Mesenchymal stem cell (in vitro differentiated cells and primary cell): ENCODE data around the gene FRMD8.

ENCODE experiments used
- DNase-seq: peaks from one replicate; pipeline ENCODE4 v3.0.0-alpha.2; 2013
- H2AFZ ChIP-seq: one replicate; pipeline ENCODE4 v1.6.1; 2013; ENCODE audit warnings: low read depth, mild to moderate bottlenecking, control low read depth, inconsistent platforms, low read length, moderate library complexity
- H2AK5ac ChIP-seq: 2 replicates; pipeline ENCODE4 v1.6.1; 2013; ENCODE audit warnings: low read length, moderate library complexity, mild to moderate bottlenecking, inconsistent platforms; ENCODE audit not compliant: severe bottlenecking
- H2BK120ac ChIP-seq: one replicate; pipeline ENCODE4 v1.6.1; 2013; ENCODE audit warnings: low read depth, mild to moderate bottlenecking, inconsistent platforms, low read length, moderate library complexity
- H2BK12ac ChIP-seq, 2 experiments: one replicate each; pipeline ENCODE4 v1.6.1; 2013; ENCODE audit warnings: inconsistent platforms in 2 of 2, low read length in 2 of 2, mild to moderate bottlenecking in 2 of 2, moderate library complexity in 2 of 2, control low read depth in 1 of 2
- H2BK15ac ChIP-seq: one replicate; pipeline ENCODE4 v1.6.1; 2013; ENCODE audit warnings: mild to moderate bottlenecking, low read depth, inconsistent platforms; ENCODE audit not compliant: poor library complexity, severe bottlenecking
- H2BK5ac ChIP-seq: 2 replicates; pipeline ENCODE4 v1.6.1; 2013; ENCODE audit warnings: low read depth, mild to moderate bottlenecking, low read length, control low read depth, inconsistent platforms; ENCODE audit not compliant: poor library complexity, severe bottlenecking
- H3K14ac ChIP-seq, 2 experiments: one replicate each; pipeline ENCODE4 v1.6.1; 2013; ENCODE audit warnings: inconsistent platforms in 2 of 2, low read length in 2 of 2, control low read depth in 1 of 2, mild to moderate bottlenecking in 1 of 2, moderate library complexity in 1 of 2
- H3K18ac ChIP-seq, 2 experiments: one replicate each; pipeline ENCODE4 v1.6.1; 2013; ENCODE audit warnings: inconsistent platforms in 2 of 2, low read length in 2 of 2, control low read depth in 1 of 2, low read depth in 1 of 2, mild to moderate bottlenecking in 1 of 2
- H3K23ac ChIP-seq, 2 experiments: one replicate each; pipeline ENCODE4 v1.6.1; 2013; ENCODE audit warnings: inconsistent platforms in 2 of 2, low read length in 2 of 2, mild to moderate bottlenecking in 2 of 2, moderate library complexity in 2 of 2, control low read depth in 1 of 2
- H3K27ac ChIP-seq: 2 replicates; pipeline ENCODE4 v1.5.1; 2013; ENCODE audit warnings: mild to moderate bottlenecking, moderate library complexity, low read length, control low read depth, inconsistent platforms; ENCODE audit not compliant: poor library complexity, severe bottlenecking
- H3K27me3 ChIP-seq, 2 experiments: 2 replicates each; pipeline versions ENCODE4 v1.6.1 to v1.7.0; 2013; ENCODE audit warnings: low read length in 2 of 2, mild to moderate bottlenecking in 2 of 2, moderate library complexity in 2 of 2, control low read depth in 1 of 2, inconsistent platforms in 1 of 2; ENCODE audit not compliant: control insufficient read depth in 1 of 2, insufficient read depth in 1 of 2
- H3K36me3 ChIP-seq, 2 experiments: 2 replicates each; pipeline versions ENCODE4 v1.6.1 to v1.7.0; 2013; ENCODE audit warnings: low read length in 2 of 2, control low read depth in 1 of 2, inconsistent platforms in 1 of 2, low read depth in 1 of 2, mild to moderate bottlenecking in 1 of 2; ENCODE audit not compliant: insufficient read depth in 2 of 2, control insufficient read depth in 1 of 2
- H3K4ac ChIP-seq, 2 experiments: one replicate each; pipeline ENCODE4 v1.6.1; 2013; ENCODE audit warnings: inconsistent platforms in 2 of 2, low read length in 2 of 2, mild to moderate bottlenecking in 2 of 2, moderate library complexity in 2 of 2, control low read depth in 1 of 2, low read depth in 1 of 2
- H3K4me1 ChIP-seq: 2 replicates; pipeline ENCODE4 v1.6.1; 2013; ENCODE audit warnings: low read depth, low read length, control low read depth; ENCODE audit not compliant: control insufficient read depth, insufficient read depth
- H3K4me2 ChIP-seq: 2 replicates; pipeline ENCODE4 v1.6.1; 2013; ENCODE audit warnings: low read length, mild to moderate bottlenecking, inconsistent platforms; ENCODE audit not compliant: poor library complexity, severe bottlenecking
- H3K4me3 ChIP-seq, 2 experiments: 2 replicates each; pipeline versions ENCODE4 v1.5.1 to v1.7.0; 2013; ENCODE audit warnings: low read length in 2 of 2, mild to moderate bottlenecking in 2 of 2, control low read depth in 1 of 2, low read depth in 1 of 2; ENCODE audit not compliant: insufficient read depth in 1 of 2
- H3K79me1 ChIP-seq: replicated peaks from 2 replicates; pipeline ENCODE4 v1.6.1; 2013; ENCODE audit warnings: mild to moderate bottlenecking, control low read depth, low read length, inconsistent platforms; ENCODE audit not compliant: poor library complexity, severe bottlenecking
- H3K9ac ChIP-seq: 2 replicates; pipeline ENCODE4 v1.7.0; 2013; ENCODE audit warnings: mild to moderate bottlenecking, low read length, moderate library complexity
- H3K9me3 ChIP-seq: 2 replicates; pipeline ENCODE4 v1.7.0; 2013; ENCODE audit warnings: mild to moderate bottlenecking, low read length; ENCODE audit not compliant: control insufficient read depth
- H4K8ac ChIP-seq: one replicate; pipeline ENCODE4 v1.6.1; 2013; ENCODE audit warnings: inconsistent platforms, mild to moderate bottlenecking, low read length, moderate library complexity
- H4K91ac ChIP-seq: one replicate; pipeline ENCODE4 v1.6.1; 2013; ENCODE audit warnings: mild to moderate bottlenecking, low read length, inconsistent platforms
- WGBS: methylation state at CpG from one replicate; pipeline ENCODE4 v1.1.7; 2013; ENCODE audit warnings: mixed read lengths; 5-methylcytosine and 5-hydroxymethylcytosine counted together

Gene FRMD8

DNA sequence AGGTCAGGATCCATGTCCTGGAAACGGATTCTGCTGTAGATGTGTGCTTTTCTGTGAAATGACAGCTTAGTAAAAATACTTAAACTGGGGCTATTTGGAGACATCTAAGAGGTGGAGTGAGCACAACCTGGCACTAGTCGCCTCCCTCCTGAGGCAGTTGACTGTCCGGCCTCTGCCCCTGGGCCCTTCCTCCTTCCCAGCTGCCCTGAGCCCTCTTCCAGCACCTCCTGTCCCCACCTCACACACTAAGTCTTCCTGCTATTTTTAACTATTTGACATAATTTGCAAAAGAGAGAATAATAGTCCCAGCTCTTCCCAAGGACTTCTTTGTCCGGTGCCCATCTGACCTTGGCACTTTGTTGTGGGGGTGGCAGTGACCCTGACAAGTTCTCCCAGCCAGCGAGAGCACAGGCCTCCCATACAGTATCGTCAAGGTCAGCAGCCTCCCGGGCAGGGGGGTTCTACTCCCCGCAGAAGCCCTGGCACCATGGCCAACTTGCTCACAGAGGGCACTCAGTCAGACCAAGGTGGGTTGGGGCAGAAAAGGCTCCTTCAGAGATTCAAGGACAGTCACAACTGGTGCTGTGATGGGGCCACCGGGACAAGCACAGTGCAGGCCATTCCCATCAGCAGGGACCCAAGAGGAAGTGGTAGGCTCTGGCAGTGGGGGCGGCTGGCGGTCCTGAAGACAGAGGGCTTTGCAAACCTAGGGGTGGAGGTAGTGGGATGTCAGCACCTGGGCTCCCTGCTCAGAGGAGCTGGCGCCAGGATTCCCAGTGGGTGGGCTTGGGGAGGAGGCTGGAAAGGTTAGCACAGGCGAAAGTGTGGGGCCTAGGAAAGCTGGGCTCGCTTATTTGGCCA lies 30.6 kb downstream of the FRMD8 start:
- Histone ChIP-seq H3K36me3 (peaks cover 18 to 20% of the 10 kb centered on the region in 2 experiments), H2BK5ac (no peak overlapping the region), H3K23ac (peak overlapping the region in 1 of 2 experiments; percentile 86), H2AFZ (no peak overlapping the region), H4K8ac (peak overlapping the region; percentile 82), H3K18ac (peak overlapping the region; percentile 79 to 92), H3K4ac (peak overlapping the region; percentile 97 to 99), H2BK12ac (peak overlapping the region; percentile 98 to 99), H3K4me2 (peak overlapping the region; percentile 79), H2AK5ac (peak overlapping the region; percentile 93), H3K9me3 (no peaks in the 10 kb centered on the region), H3K27me3 (no peaks in the 10 kb centered on the region), H3K4me1 (peaks cover 47% of the 10 kb centered on the region), H2BK120ac (peak overlapping the region; percentile 97), H3K79me1 (peaks cover 16% of the 10 kb centered on the region), H3K27ac (peak overlapping the region; percentile 100), H2BK15ac (peak overlapping the region; percentile 100), H3K14ac (peak overlapping the region in 1 of 2 experiments; percentile 91), H4K91ac (peak overlapping the region; percentile 98), H3K4me3 (peak overlapping the region in 1 of 2 experiments; percentile 81), H3K9ac (peak overlapping the region; percentile 99)
- DNase-seq: peak; percentile 38
- 68% methylated on average over 14 of the region's 14 CpGs for WGBS

DNA sequence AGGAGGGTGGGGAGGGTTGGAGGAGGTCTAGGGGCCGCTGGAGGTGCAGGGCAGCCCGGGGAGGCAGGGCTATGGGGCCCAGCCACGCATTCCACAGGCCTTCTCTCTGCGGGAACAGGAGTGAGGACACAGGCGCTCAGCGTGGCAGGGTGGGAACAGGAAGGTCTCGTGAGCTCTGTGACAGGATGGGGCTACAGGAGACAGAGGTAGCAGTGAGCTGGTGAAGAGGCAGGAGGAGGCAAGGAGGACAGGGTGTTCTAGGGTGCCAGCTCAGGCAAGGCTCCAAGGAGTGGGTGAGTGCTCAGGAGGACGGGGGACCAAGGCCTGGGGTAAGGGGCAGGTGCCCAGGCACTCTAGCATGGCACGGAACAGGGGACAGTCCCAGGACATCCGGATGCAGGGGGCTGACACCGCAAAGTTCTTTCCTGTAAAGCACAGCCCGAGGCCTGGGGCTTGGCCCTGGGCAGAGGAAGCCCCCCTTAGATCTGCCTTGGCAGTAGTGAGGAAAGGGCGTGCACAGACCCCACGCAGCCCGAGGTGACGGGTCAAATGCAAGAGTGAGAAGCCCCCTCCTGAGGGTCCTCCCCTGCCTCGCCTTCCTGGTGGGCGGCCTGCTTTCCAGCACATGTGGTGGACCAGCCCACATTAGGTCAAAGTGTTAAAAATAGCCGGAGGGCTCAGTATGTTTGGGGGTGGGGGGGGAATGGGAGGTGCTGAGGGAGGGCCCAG lies 31.4 kb downstream of the FRMD8 start:
- H3K27ac ChIP-seq: peak overlapping the region; percentile 100
- H4K8ac ChIP-seq: peak overlapping the region; percentile 87
- H3K14ac ChIP-seq: peak overlapping the region in 1 of 2 experiments; percentile 91
- no peaks in the 10 kb centered on the region for H3K9me3 ChIP-seq
- peaks cover 11 to 12% of the 10 kb centered on the region in 2 experiments for H3K36me3 ChIP-seq
- no peak overlapping the region for H2AFZ ChIP-seq
- peak overlapping the region; percentile 99 for H3K9ac ChIP-seq
- peak overlapping the region; percentile 34 to 81 for H3K4me3 ChIP-seq
- no peaks in the 10 kb centered on the region for H3K27me3 ChIP-seq
- H3K23ac ChIP-seq: peak overlapping the region in 1 of 2 experiments; percentile 86
- peak overlapping the region; percentile 79 for H3K4me2 ChIP-seq
- peak overlapping the region; percentile 100 for H2BK15ac ChIP-seq
- peak overlapping the region; percentile 100 for H4K91ac ChIP-seq
- H3K4ac ChIP-seq: peak overlapping the region; percentile 97 to 99
- H3K4me1 ChIP-seq: peaks cover 47% of the 10 kb centered on the region
- peak; percentile 68 for DNase-seq
- H2BK5ac ChIP-seq: peak overlapping the region; percentile 46
- H3K79me1 ChIP-seq: peaks cover 11% of the 10 kb centered on the region
- peak overlapping the region; percentile 93 for H2AK5ac ChIP-seq
- peak overlapping the region; percentile 98 to 99 for H2BK12ac ChIP-seq
- peak overlapping the region; percentile 97 for H2BK120ac ChIP-seq
- 44% methylated on average over 19 of the region's 19 CpGs for WGBS
- peak overlapping the region; percentile 86 to 97 for H3K18ac ChIP-seq

- Histone ChIP-seq H3K18ac (peak overlapping the region; percentile 97 to 98), H2BK15ac (peak overlapping the region; percentile 100), H3K23ac (no peak overlapping the region), H2BK12ac (peak overlapping the region; percentile 92 to 97), H3K4me1 (peaks cover 47% of the 10 kb centered on the region), H4K91ac (peak overlapping the region; percentile 100), H2BK120ac (peak overlapping the region; percentile 97), H3K4ac (peak overlapping the region in 1 of 2 experiments; percentile 76), H4K8ac (peak overlapping the region; percentile 95), H2AFZ (no peak overlapping the region), H3K9ac (peak overlapping the region; percentile 99), H2AK5ac (peak overlapping the region; percentile 83), H2BK5ac (peak overlapping the region; percentile 15), H3K14ac (peak overlapping the region in 1 of 2 experiments; percentile 96), H3K27ac (peak overlapping the region; percentile 100), H3K4me3 (peak overlapping the region in 1 of 2 experiments; percentile 81), H3K36me3 (peaks cover 10% of the 10 kb centered on the region in 2 experiments), H3K27me3 (no peaks in the 10 kb centered on the region), H3K9me3 (no peaks in the 10 kb centered on the region), H3K4me2 (peak overlapping the region; percentile 60), H3K79me1 (peaks cover 11% of the 10 kb centered on the region)
- DNase-seq: peak; percentile 86
- WGBS: 11% methylated on average over 2 of the region's 4 CpGs
Observed at GRCh38 chr11:65418431-65418680, 31.9 kb downstream of the FRMD8 start.
